GM19463 (cell line): ENCODE measurements around the gene SLC10A7.

Source experiments
- ATAC-seq: cut with Tn5 transposase; IDR thresholded peaks from one replicate; pipeline ENCODE4 v1.9.1; 2021; ENCODE audit warnings: mild to moderate bottlenecking, moderate library complexity; ENCODE audit not compliant: unreplicated experiment

Gene SLC10A7

DNA sequence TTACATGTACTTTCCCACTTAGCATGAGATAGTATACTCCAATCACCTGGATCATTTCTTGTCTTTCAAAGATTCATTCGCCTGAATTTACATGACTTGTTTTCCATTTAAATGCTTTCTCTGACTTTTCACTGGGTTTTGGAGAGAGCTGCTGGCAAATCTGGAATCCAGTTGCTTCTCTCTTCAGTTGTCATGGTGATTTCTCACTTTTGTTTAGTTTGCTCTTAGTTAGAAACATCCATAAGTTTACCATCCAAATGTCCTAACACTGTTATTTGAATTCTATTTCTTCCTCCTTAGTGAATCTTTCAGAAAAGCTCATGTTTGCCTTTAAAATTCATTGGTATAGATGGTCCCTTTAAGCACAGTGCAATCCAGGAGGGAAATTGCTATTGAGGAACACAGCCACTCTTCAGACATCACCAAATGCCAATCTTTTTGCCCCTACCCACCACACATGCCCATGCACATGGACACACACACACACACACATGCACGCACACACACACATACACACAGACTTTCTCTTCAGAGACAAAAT lies 255.7 kb downstream of the SLC10A7 start:
- no peak for ATAC-seq

DNA sequence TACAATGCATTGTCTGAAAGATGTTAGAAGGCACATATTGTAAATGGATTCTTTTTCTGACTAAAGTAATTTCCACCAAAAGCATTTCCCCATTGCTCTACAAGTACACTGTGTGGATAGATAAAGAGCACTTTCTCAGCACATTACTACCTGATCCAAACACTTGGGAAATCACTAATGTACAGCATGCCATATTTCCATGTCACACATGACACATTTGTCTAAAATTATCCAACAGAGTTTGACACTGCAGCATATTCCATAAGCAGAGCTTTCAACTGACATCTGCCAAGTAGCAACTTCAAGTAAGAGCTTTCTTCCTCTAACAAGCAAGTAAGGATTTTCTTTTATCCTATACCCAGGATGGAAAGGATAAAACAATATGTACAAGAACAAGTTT lies 257.9 kb downstream of the SLC10A7 start:
- no peak for ATAC-seq

DNA sequence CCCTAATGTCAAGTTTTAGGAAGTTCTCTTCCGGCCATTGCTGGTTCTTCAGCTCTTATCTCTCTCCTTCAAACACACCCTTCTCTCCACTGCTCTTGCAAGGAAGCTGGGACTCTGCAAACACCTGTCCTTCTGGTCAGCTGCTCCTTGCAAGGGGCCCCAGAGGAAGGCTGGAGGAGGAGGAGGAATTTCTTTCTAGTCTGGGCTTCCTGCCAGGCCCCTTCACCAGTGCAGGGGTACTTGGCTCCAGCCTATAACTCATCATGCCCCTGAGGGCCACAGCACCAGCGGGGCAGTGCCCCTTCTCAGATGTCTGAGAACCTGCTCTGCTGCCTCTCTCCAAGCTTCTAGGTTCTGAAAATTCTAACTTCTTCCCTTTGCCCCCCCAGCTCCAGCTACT lies 260.7 kb downstream of the SLC10A7 start:
- no peak for ATAC-seq

DNA sequence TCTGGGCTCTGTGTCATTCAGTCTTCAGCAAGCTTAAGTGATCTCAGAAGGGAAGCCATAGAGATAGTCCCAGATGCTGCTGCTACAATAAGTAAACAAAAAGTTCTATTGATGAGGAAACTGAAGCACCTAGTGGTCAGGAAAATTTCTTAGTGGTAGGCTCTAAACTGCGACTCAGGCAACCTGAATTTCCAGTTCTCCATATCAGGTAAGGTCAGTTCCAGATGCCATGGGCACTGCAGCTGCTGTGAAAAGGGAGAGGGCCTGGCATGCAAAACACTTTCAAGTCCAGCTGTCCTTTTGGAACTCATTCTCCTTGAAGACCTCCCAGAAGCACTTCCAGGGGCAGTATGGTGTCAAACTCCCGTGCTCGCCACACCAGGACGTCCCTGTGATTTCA lies 261.2 kb downstream of the SLC10A7 start:
- ATAC-seq, result no peak

- no peak for ATAC-seq
Measured at GRCh38 chr4:146257511-146257910, 264.2 kb downstream of the SLC10A7 start.

- ATAC-seq, result no peak
Measured at GRCh38 chr4:146256328-146256727, 265.4 kb downstream of the SLC10A7 start.

DNA sequence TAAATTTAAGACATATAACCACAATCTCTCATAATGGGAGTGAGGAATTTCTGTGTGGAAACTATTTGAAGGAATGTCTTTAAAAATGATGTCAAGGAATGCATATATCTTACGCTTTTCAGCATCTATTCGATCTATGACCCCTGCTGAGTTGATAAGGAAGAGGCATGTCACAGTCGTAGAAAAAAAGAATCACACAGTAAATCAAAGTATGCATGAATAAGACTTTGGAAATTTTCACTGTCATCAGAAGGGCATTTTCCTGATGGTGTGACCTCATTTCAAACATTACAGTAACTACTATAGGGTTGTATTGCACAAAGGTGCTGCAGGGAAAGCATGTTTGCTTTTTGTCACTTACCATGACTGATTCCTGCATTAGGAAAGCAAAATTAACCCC lies 265.9 kb downstream of the SLC10A7 start:
- no peak for ATAC-seq

- ATAC-seq, result no peak
Measured at GRCh38 chr4:146255463-146255862, 266.3 kb downstream of the SLC10A7 start.

DNA sequence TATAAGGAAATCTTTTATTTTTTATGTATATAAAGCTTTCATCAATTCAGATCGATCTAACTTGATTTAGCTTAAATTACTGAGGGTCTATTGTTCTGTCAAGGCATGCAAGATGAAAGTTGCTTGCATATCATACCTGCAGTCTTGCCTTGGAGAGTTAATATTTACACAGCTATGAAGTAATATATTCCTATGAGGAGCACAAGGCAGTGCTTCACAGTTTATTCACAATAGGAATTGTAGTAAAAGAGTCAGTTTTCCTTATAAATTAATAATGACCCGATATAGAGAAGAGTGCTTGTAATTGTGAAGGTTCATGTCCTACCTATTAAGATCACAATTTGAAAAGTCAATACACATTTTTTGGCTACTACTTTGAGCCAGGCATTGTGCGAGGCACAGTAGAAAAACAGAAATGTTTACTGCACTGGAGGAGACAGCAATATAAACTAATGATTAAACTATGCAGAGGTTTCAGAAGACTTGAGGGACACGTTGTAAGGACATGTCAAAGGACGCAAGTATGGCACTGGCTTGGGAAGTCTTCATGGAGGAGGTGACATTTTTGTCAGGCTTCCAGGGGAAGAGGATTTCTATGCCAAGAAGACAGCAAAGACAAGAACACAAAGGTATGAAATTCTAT lies 268.6 kb downstream of the SLC10A7 start:
- no peak for ATAC-seq

DNA sequence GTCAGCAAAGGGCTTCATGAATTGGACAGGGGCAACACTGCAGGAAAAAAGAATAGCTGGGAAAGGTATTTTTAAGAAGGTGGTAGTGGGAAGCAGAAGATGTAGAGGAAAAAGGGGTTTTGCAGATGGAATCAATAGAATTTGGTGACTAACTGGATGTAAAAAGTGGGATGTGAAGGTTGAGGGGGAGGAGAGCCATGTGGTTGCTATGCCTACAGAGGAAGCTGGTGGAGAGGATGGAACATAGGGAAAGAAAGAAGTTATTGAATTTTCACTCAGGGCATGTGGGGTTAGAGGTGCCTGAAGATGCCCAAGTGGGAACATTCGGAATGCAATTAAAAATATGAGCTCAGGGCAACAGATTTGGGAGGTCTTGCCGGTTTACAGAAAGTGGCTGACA lies 274.4 kb downstream of the SLC10A7 start:
- no peak for ATAC-seq

- ATAC-seq, result no peak
Measured at GRCh38 chr4:146246381-146246780, 275.4 kb downstream of the SLC10A7 start.

DNA sequence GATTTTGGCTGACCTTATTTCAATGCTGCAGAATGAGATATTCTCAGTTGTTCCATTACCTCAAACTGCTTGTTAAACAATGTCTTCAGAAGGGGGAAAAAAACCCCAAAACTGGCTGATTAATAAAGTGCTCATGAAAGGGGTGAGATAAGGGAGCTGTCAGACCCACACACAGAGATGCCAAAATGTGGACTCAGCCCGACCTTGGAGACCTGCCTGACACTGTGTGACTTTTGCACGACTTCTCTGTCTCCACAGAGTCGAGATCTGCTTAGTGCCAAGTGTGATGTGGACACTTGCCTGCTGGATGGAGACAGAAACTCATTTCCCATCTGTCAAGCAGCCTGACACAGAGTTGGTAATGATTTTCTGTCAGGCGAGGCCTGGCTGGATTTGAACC lies 275.9 kb downstream of the SLC10A7 start:
- no peak for ATAC-seq

DNA sequence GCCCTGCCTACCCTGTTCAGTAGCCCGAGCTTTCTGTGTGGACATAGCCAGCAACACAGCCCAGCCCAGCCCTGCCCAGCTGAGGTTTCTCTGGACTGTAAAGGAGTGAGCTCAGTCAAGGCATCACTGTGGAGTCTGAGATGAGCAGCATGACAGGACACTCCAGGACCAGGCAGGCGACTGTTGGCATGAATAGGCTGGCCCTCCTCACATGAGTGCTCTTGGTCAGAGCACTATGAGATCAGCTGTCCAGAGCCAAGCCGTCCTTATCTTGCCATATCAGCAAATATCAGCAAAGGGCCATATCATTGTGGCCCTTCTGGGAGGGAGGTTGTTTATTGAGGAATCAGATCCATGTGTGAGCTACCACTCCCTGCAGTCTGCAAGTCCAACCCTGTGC lies 276.5 kb downstream of the SLC10A7 start:
- no peak for ATAC-seq

GRCh38 chr4:146244496-146244895 lies 277.2 kb downstream of the SLC10A7 start:
- no peak for ATAC-seq

- no peak for ATAC-seq
Measured at GRCh38 chr4:146243883-146244277, 277.9 kb downstream of the SLC10A7 start.

DNA sequence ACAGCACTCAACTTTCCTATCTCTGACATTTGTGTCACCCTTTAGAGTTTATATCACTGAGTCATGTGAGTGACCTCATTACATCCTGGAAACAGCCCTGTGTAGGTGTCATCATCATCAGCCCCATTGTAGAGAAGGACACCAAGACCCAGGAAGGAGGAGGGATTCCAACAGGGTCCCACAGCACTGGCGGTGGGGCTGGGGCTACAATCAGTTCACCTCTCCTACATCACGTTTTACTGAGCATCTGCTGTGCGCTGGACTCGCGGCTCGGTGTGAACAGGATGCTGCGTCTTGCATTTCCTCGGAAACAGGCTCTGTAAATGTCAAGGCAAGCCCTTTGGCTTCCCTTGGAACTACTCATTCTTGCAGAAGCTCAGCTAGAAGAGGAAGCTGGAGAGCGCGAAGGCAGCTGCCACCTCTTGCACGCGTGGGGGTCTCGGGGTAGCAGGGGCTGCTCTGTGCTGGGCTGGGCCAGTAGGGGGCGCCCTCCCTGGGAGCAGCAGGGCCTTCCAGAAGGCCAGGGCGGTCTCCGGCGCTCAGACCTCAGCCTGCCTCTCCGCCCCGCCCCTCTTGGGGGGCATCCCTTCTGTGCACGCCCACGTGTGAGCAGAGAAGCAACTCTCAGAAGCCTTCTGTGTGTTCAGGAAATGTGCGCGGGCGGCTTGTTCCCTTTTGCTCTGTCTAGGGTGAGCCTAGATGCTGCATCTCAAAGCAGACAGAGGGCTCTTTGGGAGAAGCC lies 278.4 kb downstream of the SLC10A7 start:
- peak; percentile 82 for ATAC-seq

DNA sequence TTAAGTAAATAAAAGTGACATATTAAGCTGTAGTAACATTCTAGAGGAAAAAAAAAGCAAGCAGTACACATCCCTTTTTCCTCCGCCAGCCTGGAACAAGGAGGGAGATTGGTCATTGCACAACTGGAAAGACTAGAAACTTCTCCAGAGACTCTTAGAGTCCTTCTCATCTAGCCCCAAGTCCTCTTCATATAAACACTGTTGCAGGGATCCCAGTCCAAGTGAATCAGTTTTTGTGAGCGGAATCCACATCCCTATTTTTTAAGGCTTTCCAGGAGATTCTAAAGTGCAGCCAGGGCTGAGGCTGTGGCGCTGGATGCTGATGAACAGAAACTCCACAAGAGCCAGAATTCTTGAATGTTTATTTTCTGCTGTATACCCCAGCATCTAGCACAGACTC lies 283.6 kb downstream of the SLC10A7 start:
- no peak for ATAC-seq

DNA sequence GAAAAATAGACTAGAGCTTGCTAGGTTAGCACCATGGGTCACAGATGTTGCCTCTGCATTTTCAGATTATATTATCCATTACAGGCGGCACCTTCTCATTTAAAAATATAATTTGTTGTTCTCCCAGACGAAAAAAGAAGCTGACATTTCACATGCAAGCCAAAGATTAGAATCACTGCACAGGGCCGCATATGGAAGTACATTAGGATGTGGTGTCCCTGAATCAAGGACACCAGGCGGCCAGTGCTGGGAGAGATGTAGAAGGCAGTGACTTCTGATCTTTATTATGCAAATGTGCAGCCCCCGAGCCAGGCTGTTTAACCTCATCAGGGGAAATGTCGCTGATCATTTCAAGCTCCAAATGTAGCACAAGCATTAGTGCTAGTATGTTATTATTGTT lies 284.6 kb downstream of the SLC10A7 start:
- no peak for ATAC-seq

DNA sequence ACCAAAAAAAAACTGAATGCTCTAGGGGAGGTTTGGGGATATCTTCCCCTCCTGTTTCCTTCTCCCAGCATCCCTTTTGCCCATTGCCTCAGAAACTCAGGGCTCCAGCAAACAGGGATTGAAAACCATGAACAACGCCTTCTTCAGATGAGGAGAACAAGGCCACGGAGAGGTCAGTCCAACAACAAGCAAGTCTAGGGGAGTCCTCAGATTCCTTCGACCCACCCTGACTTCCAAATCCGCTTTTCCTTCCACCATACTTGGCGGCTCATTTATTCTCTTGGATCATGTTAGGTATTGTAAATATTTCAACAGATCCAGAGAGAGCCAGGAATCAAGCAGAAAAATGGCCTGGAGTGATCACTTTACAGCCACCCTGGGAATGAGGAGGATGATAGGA lies 285.5 kb downstream of the SLC10A7 start:
- no peak for ATAC-seq

DNA sequence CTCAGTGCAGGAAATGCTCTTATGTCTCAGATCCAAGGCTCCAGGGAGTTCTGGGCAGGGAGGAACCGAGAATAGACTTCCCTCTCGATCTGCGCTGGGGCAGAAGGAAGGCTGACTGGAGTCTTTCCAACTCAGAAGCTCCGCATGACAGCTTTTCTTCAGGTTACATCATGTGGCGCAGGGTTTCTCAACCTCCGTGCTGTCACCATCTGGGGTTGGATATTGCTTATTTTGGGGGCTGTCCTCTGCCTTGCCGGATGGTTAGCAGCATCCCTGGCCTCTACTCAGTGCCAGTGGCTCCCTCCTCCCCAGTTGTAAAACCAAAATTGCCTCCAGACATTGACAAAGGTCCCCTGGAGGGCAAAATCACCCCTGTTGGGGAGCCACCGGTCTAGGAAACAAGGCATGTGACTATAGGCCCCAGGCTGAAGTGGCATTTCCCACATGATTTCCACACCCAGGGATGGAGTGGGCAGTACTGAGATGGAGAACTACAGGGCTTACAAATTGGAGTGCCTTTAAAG lies 286.0 kb downstream of the SLC10A7 start:
- ATAC-seq, result no peak

DNA sequence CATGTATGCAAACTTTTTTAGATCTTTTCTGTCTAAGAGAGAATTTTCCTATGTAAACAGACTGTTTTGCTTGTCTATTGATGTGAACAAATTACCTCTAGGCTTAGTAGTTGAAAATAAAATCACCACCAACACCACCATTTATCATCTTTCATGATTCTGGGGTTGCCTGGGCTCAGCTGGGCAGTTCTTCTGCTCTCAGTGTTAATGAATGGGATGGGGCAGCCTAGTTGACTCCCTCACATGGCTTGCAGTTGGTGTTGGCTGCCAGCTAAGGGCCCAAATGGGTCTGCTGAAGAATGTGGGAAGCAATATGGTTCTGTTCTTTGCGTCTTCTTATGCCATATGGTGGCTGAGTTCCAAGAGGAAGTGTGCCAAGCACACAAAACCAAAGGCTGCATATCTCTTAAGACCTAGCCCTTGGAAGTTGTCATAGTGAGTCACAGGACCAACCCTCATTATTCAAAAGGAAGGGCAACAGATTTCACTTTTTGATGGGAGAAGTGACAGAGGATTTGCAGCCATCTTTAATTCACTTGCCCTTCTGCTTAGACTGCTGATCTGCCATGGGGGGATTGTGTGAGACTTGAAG lies 289.5 kb downstream of the SLC10A7 start:
- no peak for ATAC-seq

- no peak for ATAC-seq
Measured at GRCh38 chr4:146229406-146229805, 292.3 kb downstream of the SLC10A7 start.
